ENCODE measurements around the gene WDR89.
"Not testable (repeated sequence)": the region's sequence is repeated elsewhere in the genome, so short reads cannot be mapped to it uniquely, and the experiment has no call there.

Gene WDR89

GRCh38 chr14:63644741-63645140 is 3.1 kb upstream of the WDR89 start:
- POLR2A ChIA-PET: no interaction called here
- CTCF ChIA-PET: interaction anchor here (1.0 to 1.9 kb wide), 4 partner anchors 10 to 64 kb away, joined by 3 to 4 read pairs (median 4); no protein-coding TSS in a partner anchor
- TF ChIP-seq, protein P1, sequence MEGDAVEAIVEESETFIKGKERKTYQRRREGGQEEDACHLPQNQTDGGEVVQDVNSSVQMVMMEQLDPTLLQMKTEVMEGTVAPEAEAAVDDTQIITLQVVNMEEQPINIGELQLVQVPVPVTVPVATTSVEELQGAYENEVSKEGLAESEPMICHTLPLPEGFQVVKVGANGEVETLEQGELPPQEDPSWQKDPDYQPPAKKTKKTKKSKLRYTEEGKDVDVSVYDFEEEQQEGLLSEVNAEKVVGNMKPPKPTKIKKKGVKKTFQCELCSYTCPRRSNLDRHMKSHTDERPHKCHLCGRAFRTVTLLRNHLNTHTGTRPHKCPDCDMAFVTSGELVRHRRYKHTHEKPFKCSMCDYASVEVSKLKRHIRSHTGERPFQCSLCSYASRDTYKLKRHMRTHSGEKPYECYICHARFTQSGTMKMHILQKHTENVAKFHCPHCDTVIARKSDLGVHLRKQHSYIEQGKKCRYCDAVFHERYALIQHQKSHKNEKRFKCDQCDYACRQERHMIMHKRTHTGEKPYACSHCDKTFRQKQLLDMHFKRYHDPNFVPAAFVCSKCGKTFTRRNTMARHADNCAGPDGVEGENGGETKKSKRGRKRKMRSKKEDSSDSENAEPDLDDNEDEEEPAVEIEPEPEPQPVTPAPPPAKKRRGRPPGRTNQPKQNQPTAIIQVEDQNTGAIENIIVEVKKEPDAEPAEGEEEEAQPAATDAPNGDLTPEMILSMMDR (IDR thresholded peaks at IDR 0.05; ENCODE audit: control extremely low read depth, extremely low read depth, low read depth, missing control alignments): no peak
- DNase-seq (ENCODE audit: extremely low spot score): no peak

DNA sequence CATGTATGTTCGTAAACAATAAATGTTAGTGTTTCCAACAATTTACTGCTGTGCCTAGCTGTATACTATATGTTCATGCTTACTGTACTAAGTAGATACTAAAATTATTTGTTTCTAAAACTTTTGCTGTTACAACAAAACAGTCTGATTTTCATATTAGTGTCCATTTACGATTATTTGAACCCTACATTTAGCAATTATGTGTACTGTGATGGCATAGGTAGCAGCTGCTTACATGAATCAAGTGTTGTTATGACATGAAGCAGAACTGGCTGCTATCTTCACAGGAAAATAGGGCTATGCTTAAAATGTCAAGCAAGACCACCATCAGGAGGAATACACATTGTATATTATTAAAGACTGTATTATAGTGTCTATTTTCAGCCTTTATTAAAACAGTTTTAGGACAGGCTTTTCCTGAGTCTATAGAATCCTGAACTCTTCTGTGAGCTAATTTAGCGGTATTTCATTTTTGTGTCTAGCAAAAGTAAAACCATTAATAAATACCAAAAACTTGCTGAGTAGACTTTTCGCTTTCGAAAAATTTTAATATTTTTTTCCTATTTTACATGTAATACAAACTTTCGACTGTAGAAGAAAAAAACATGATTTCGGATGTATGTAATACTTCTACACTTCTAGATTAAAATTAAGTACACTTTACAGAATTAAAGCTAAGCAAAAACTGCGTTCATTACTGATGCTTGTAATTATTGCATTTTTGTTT is 1.1 kb upstream of the WDR89 start:
- no peak for DNase-seq (ENCODE audit: extremely low spot score)
- ChIA-PET CTCF (interaction anchor here (0.7 to 2.3 kb wide), 20 partner anchors 8 to 267 kb away, joined by 3 to 21 read pairs (median 6); partner anchors contain the start of gene SGPP1), POLR2A (interaction anchor here (1.1 to 1.6 kb wide), 3 partner anchors 28 to 105 kb away, joined by 3 to 9 read pairs (median 4); partner anchors contain the start of gene PPP2R5E)
- TF ChIP-seq, protein P1 (IDR thresholded peaks at IDR 0.05; ENCODE audit: control extremely low read depth, extremely low read depth, low read depth, missing control alignments): no peak

DNA sequence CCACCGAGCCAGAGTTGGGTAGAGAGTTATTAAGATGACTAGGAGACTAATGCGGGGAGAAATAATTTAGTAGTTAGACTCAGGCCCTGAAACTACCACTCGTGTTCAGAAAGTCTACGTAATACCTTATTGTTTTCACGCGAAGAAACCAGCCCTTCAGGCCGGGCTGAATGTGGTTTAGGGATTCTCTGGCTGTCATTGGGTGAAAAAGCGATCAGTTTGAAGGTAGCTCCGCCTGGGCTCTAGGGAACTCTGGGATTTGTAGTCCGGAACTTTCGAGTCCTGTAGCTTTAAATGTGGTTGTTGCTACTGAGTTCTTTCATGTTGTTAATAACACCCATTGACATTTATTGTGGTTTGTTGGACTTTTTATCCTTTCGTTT is 549 bp upstream of the WDR89 start:
- CTCF ChIA-PET: interaction anchor here (0.7 to 2.3 kb wide), 22 partner anchors 8 to 268 kb away, joined by 3 to 21 read pairs (median 6); partner anchors contain the start of gene SGPP1
- POLR2A ChIA-PET: interaction anchor here (1.1 to 1.6 kb wide), 3 partner anchors 29 to 106 kb away, joined by 3 to 9 read pairs (median 4); partner anchors contain the start of gene PPP2R5E
- peak; percentile 83 for DNase-seq (ENCODE audit: extremely low spot score)
- TF ChIP-seq, protein P1 (IDR thresholded peaks at IDR 0.05; ENCODE audit: control extremely low read depth, extremely low read depth, low read depth, missing control alignments): no peak

DNA sequence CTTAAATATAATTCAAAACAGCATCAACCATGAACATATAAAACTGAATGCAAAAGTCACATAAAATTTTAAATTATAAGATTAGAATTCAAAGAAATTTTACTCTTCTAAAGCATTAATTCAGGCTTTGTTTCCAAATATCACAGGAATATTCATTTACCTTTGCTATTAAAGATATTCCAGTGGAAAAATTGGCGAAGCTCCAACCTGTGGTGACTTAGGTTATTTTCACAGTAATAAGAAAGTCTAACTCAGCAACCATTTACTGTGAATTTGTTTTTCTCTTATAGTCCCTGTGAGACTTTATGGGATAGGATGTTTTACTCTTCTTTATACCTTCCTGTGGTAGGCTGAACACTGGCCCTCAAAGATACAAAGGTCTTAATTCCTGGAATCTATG is 3.2 kb downstream of the WDR89 start:
- ChIA-PET POLR2A (no interaction called here), CTCF (interaction anchor here (1.2 kb wide), 1 partner anchor 132 kb away, joined by 3 read pairs; no protein-coding TSS in a partner anchor)
- TF ChIP-seq, protein P1 (IDR thresholded peaks at IDR 0.05; ENCODE audit: control extremely low read depth, extremely low read depth, low read depth, missing control alignments): no peak

DNA sequence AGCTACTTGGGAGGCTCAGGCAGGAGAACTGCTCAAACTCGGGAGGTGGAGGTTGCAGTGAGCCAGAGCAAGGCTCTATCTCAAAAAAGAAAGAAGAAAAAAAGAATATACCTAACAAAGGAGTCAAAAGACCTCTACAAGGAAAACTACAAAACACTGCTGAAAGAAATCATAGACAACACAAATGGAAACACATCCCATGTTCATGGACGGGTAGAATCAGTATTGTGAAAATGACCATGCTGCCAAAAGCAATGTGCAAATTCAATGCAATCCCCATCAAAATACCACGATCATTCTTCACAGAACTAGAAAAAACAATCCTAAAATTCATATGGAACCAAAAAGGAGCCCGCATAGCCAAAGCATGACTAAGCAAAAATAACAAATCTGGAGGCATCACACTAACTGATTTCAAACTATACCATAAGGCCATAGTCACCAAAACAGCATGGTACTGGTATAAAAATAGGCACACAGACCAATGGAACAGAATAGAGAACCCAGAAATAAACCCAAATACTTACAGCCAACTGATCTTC is 5.5 kb downstream of the WDR89 start:
- DNase-seq (ENCODE audit: extremely low spot score); POLR2A ChIA-PET: not testable (repeated sequence)
- CTCF ChIA-PET: interaction anchor here (1.7 to 2.9 kb wide), 3 partner anchors 8 to 248 kb away, joined by 4 to 7 read pairs (median 6); no protein-coding TSS in a partner anchor

More for the DNA sequence above, 3.2 kb downstream of the WDR89 start:
- DNase-seq (ENCODE audit: extremely low spot score): no peak

GRCh38 chr14:63633801-63634200 is 7.9 kb downstream of the WDR89 start:
- ChIA-PET CTCF (interaction anchor here (0.7 to 3.1 kb wide), 12 partner anchors 8 to 245 kb away, joined by 3 to 16 read pairs (median 4); partner anchors contain the start of gene WDR89), POLR2A (no interaction called here)
- DNase-seq (ENCODE audit: extremely low spot score): no peak
- TF ChIP-seq, protein P1 (IDR thresholded peaks at IDR 0.05; ENCODE audit: control extremely low read depth, extremely low read depth, low read depth, missing control alignments): no peak

Data from GM10248 (cell line).